Breast epithelium (tissue), 4 donors: ENCODE results near the gene RSU1. TPM values are rescaled to one million over a fixed set of nuclear protein-coding genes. Genes with fewer than 3 reads are reported as not detected.
A peak's percentile ranks its signal among the peaks of the same experiment; 100 is the strongest.

Experiments used
- DNase-seq, 2 donors: peaks; one replicate each; pipeline ENCODE4 v3.0.0-alpha.2; 2019; ENCODE audit warnings: low spot score in 2 of 2
- H3K27ac ChIP-seq, 2 donors: fragments of 200-600 bp; sonication (generic) in 1 of 2; one replicate each; pipeline ENCODE4 v1.5.1; 2016 to 2019; ENCODE audit warnings: mild to moderate bottlenecking in 1 of 2
- H3K27me3 ChIP-seq, 2 donors: fragments of 200-600 bp; sonication (generic) in 1 of 2; one replicate each; pipeline versions ENCODE4 v1.5.1 to v1.6.0; 2017 to 2019; ENCODE audit warnings: control low read depth in 1 of 2, mild to moderate bottlenecking in 1 of 2
- H3K36me3 ChIP-seq: fragments of 200-600 bp; one replicate; pipeline ENCODE4 v1.5.1; 2019
- H3K4me1 ChIP-seq, 2 donors: fragments of 200-600 bp; sonication (generic); one replicate each; pipeline ENCODE4 v1.5.1; 2016 to 2019; ENCODE audit warnings: control low read depth in 1 of 2
- H3K4me3 ChIP-seq, 3 donors: fragments of 200-600 bp; sonication (generic); 1 replicate in 2 of 3; 2 replicates in 1 of 3; pipeline ENCODE4 v1.5.1; 2016 to 2019; ENCODE audit warnings: mild to moderate bottlenecking in 3 of 3, moderate library complexity in 2 of 3
- H3K9me3 ChIP-seq, 2 donors: fragments of 200-600 bp; sonication (generic) in 1 of 2; one replicate each; pipeline ENCODE4 v1.5.1; 2016 to 2019; ENCODE audit warnings: control low read depth in 1 of 2
- POLR2A ChIP-seq: fragments of 450-650 bp; IDR thresholded peaks from one replicate; pipeline ENCODE4 v1.6.1; 2016; ENCODE audit warnings: antibody characterized with exemption, mild to moderate bottlenecking, moderate library complexity
- POLR2AphosphoS5 ChIP-seq, 3 donors: sonication (generic); formaldehyde crosslinking; IDR thresholded peaks; one replicate each; pipeline ENCODE4 v1.6.1; 2017; ENCODE audit warnings: antibody characterized with exemption in 3 of 3
- intact Hi-C: fragments of 100-400 bp; cut with DNase I; formaldehyde crosslinking; loops from one replicate; pipeline ENCODE4 v1.15.1; 2023; ENCODE audit warnings: low total_unique reads
- total RNA-seq, 3 donors: library from RNA; depleted of rRNA; stranded (reverse); fragments of >200 nt; gene quantifications; one replicate each; pipeline ENCODE4 v1.1.0, GENCODE V29; 2016
- TF ChIP-seq, protein P1 (sequence below), 3 donors: fragments of 450-650 bp; IDR thresholded peaks; one replicate each; pipeline ENCODE4 v1.5.1; 2016 to 2017; ENCODE audit warnings: antibody characterized with exemption in 3 of 3, mild to moderate bottlenecking in 3 of 3, moderate library complexity in 3 of 3

Gene RSU1
- total RNA-seq, 3 donors from 2014 or later: 60.9 to 74.1 (median 63.6) TPM

- DNase-seq: no peak
- H3K27ac ChIP-seq: no peak overlapping the region
- TF ChIP-seq POLR2A: no peak
- TF ChIP-seq POLR2AphosphoS5 (IDR thresholded peaks at IDR 0.05): no peak
- TF ChIP-seq, protein P1, sequence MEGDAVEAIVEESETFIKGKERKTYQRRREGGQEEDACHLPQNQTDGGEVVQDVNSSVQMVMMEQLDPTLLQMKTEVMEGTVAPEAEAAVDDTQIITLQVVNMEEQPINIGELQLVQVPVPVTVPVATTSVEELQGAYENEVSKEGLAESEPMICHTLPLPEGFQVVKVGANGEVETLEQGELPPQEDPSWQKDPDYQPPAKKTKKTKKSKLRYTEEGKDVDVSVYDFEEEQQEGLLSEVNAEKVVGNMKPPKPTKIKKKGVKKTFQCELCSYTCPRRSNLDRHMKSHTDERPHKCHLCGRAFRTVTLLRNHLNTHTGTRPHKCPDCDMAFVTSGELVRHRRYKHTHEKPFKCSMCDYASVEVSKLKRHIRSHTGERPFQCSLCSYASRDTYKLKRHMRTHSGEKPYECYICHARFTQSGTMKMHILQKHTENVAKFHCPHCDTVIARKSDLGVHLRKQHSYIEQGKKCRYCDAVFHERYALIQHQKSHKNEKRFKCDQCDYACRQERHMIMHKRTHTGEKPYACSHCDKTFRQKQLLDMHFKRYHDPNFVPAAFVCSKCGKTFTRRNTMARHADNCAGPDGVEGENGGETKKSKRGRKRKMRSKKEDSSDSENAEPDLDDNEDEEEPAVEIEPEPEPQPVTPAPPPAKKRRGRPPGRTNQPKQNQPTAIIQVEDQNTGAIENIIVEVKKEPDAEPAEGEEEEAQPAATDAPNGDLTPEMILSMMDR (IDR thresholded peaks at IDR 0.05): no peak
- H3K4me3 ChIP-seq: no peak overlapping the region
- H3K36me3 ChIP-seq: peaks cover 4% of the 10 kb centered on the region
- H3K27me3 ChIP-seq: no peaks in the 10 kb centered on the region
- no peaks in the 10 kb centered on the region for H3K9me3 ChIP-seq
- H3K4me1 ChIP-seq: no peaks in the 10 kb centered on the region
- intact Hi-C loops: no loop called here
Measured at GRCh38 chr10:16780338-16780880, 36.8 kb downstream of the RSU1 start.

- Histone ChIP-seq H3K27ac (no peak overlapping the region), H3K27me3 (no peaks in the 10 kb centered on the region), H3K4me1 (no peaks in the 10 kb centered on the region), H3K36me3 (peaks cover 4% of the 10 kb centered on the region), H3K4me3 (no peak overlapping the region), H3K9me3 (no peaks in the 10 kb centered on the region)
- TF ChIP-seq POLR2A (no peak), POLR2AphosphoS5 (IDR thresholded peaks at IDR 0.05) (no peak)
- TF ChIP-seq, protein P1 (IDR thresholded peaks at IDR 0.05): no peak
- intact Hi-C loops: no loop called here
- no peak for DNase-seq
Measured at GRCh38 chr10:16779384-16779915, 37.8 kb downstream of the RSU1 start.

DNA sequence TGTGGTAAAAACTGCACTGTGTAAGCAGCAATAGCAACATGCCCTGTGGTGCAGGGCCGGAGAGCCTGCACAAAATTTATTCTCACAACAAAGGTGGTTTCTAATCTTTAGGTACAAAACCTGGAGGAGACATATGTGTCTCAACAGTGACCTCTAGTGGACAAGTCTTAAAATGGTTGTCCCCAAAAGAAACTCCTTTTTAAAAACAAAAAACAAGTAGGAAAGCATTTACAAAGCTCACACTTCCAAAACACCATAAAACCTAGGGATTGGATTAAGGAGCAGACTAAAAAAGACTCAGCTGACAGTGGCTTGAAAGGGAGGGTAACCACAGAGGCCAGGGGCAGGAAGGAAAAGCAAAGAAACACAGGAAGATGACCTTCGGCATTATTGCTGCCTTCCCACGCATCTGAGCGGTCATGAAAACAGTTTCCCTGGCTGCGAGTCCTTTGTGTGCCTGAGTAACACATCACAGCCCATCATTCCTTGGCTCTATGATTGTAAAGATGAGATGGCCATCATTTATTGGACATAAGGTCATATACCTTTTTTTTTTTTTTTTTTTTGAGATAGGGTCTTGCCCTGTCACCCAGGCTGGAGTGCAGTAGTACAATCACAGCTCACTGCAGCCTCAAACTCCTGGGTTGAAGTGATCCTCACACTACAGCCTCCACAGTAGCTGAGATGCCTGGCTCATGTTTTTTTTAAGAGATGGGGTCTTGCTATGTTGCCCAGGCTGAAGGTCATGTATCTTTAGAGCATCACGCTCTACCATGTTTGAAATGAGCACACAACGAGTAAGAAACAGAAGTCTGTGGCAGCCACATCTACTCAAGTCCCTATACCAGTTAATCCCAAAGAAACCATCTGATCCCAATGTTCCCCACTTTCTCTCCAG lies 39.5 kb downstream of the RSU1 start:
- TF ChIP-seq POLR2AphosphoS5 (IDR thresholded peaks at IDR 0.05): peak in 1 of 3 donors; percentile 20
- no peak for TF ChIP-seq POLR2A
- TF ChIP-seq, protein P1 (IDR thresholded peaks at IDR 0.05): peak; percentile 44 to 68 (median 49)
- Histone ChIP-seq H3K4me3 (no peak overlapping the region), H3K9me3 (no peaks in the 10 kb centered on the region), H3K27me3 (no peaks in the 10 kb centered on the region), H3K27ac (peak overlapping the region; percentile 15 to 36), H3K36me3 (peaks cover 4% of the 10 kb centered on the region), H3K4me1 (no peaks in the 10 kb centered on the region)
- no peak for DNase-seq
- intact Hi-C loops: no loop called here

GRCh38 chr10:16776896-16777295 lies 40.3 kb downstream of the RSU1 start:
- H3K27ac ChIP-seq: no peak overlapping the region
- peaks cover 4% of the 10 kb centered on the region for H3K36me3 ChIP-seq
- no peak for DNase-seq
- no peak overlapping the region for H3K4me3 ChIP-seq
- H3K9me3 ChIP-seq: no peaks in the 10 kb centered on the region
- TF ChIP-seq POLR2A: no peak
- TF ChIP-seq, protein P1 (IDR thresholded peaks at IDR 0.05): no peak
- no peak for TF ChIP-seq POLR2AphosphoS5 (IDR thresholded peaks at IDR 0.05)
- intact Hi-C loops: no loop called here
- no peaks in the 10 kb centered on the region for H3K27me3 ChIP-seq
- H3K4me1 ChIP-seq: no peaks in the 10 kb centered on the region

- no peaks in the 10 kb centered on the region for H3K9me3 ChIP-seq
- no peak for DNase-seq
- no peak overlapping the region for H3K4me3 ChIP-seq
- no peaks in the 10 kb centered on the region for H3K27me3 ChIP-seq
- no peaks in the 10 kb centered on the region for H3K4me1 ChIP-seq
- no peak overlapping the region for H3K27ac ChIP-seq
- no peaks in the 10 kb centered on the region for H3K36me3 ChIP-seq
- intact Hi-C loops: no loop called here
- no peak for TF ChIP-seq POLR2AphosphoS5 (IDR thresholded peaks at IDR 0.05)
- TF ChIP-seq, protein P1 (IDR thresholded peaks at IDR 0.05): no peak
- TF ChIP-seq POLR2A: no peak
Measured at GRCh38 chr10:16773334-16773733, 43.9 kb downstream of the RSU1 start.
